Left lung (tissue), 10 donors: ENCODE data around the gene GCH1. TPM values are rescaled to one million over a fixed set of nuclear protein-coding genes. Genes with fewer than 3 reads are reported as not detected.
"Not testable (repeated sequence)": the region's sequence is repeated elsewhere in the genome, so short reads cannot be mapped to it uniquely, and the experiment has no call there.

Source experiments
- ATAC-seq: fragments of 200-7000 bp; cut with Tn5 transposase; one replicate; pipeline ENCODE4 v1.9.1; 2020; ENCODE audit warnings: moderate library complexity
- DNase-seq, 4 donors: peaks; one replicate each; pipeline ENCODE4 v3.0.0-alpha.2; 2013 to 2020
- H3K27ac ChIP-seq, 2 donors: fragments of 200-600 bp; sonication (generic) in 1 of 2; one replicate each; pipeline versions ENCODE4 v1.5.0 to v1.8.0; 2020 to 2021
- H3K27me3 ChIP-seq, 2 donors: fragments of 200-600 bp; sonication (generic) in 1 of 2; one replicate each; pipeline versions ENCODE4 v1.5.0 to v1.8.0; 2020 to 2021
- H3K36me3 ChIP-seq, 2 donors: fragments of 200-600 bp; sonication (generic) in 1 of 2; one replicate each; pipeline versions ENCODE4 v1.5.0 to v1.8.0; 2020 to 2021
- H3K4me1 ChIP-seq, 2 donors: fragments of 200-600 bp; one replicate each; pipeline ENCODE4 v1.8.0; 2021
- H3K4me3 ChIP-seq, 2 donors: fragments of 200-600 bp; sonication (generic) in 1 of 2; one replicate each; pipeline versions ENCODE4 v1.5.0 to v1.8.0; 2020 to 2021; ENCODE audit warnings: mild to moderate bottlenecking in 1 of 2
- H3K9me3 ChIP-seq, 2 donors: fragments of 200-600 bp; sonication (generic) in 1 of 2; one replicate each; pipeline versions ENCODE4 v1.5.0 to v1.8.0; 2020 to 2021
- CTCF ChIP-seq, 2 donors: fragments of 200-600 bp; sonication (generic) in 1 of 2; IDR thresholded peaks; one replicate each; pipeline versions ENCODE4 v1.5.0 to v1.8.0; 2021; ENCODE audit warnings: antibody characterized with exemption in 2 of 2
- intact Hi-C, 2 donors: fragments of 100-400 bp; cut with DNase I; formaldehyde crosslinking; loops; one replicate each; pipeline versions ENCODE4 v1.11.2 to v1.14.2; 2022
- polyA plus RNA-seq, 6 donors: library from polyadenylated mRNA; unstranded; fragments of 120-200 nt; gene quantifications; one replicate each; pipeline ENCODE4 v1.2.1, GENCODE V29; 2013; ENCODE audit not compliant: insufficient read length in 6 of 6
- total RNA-seq, 2 donors: library from RNA; stranded (reverse); fragmentation: NEBNext Ultra II Directional; extraction: Animal tissue kit (Norgen Biotek cat#: 25700); gene quantifications; one replicate each; pipeline ENCODE4 v1.2.1, GENCODE V29; 2021
- donor health status: DM: no; HTN: yes; CAD: no.
- donor health status: DM: no; HTN: no; CAD: no.

The GCH1 gene
- total and polyA plus RNA-seq, 8 donors: 5.2 to 22.8 (median 6.9) TPM

- no peaks in the 10 kb centered on the region for H3K36me3 ChIP-seq
- intact Hi-C loops: no loop called here
- no peak for TF ChIP-seq CTCF (IDR thresholded peaks at IDR 0.05)
- H3K27ac ChIP-seq: no peak overlapping the region
- H3K9me3 ChIP-seq: no peaks in the 10 kb centered on the region
- no peak for ATAC-seq
- H3K4me3 ChIP-seq: no peak overlapping the region
- no peak for DNase-seq
- peaks cover 0 to 9% of the 10 kb centered on the region in 2 donors for H3K4me1 ChIP-seq
- peaks cover 0 to 5% of the 10 kb centered on the region in 2 donors for H3K27me3 ChIP-seq
These were observed 98.0 kb downstream of the GCH1 start for GRCh38 chr14:54804538-54805041.

GRCh38 chr14:54803926-54804537 lies 98.6 kb downstream of the GCH1 start:
- no peak overlapping the region for H3K4me3 ChIP-seq
- intact Hi-C loops: no loop called here
- no peaks in the 10 kb centered on the region for H3K9me3 ChIP-seq
- H3K27ac ChIP-seq: no peak overlapping the region
- peaks cover 0 to 5% of the 10 kb centered on the region in 2 donors for H3K27me3 ChIP-seq
- H3K36me3 ChIP-seq: no peaks in the 10 kb centered on the region
- ATAC-seq: no peak
- no peak for DNase-seq
- TF ChIP-seq CTCF (IDR thresholded peaks at IDR 0.05): no peak
- peaks cover 0 to 9% of the 10 kb centered on the region in 2 donors for H3K4me1 ChIP-seq

GRCh38 chr14:54803396-54803795 lies 99.2 kb downstream of the GCH1 start:
- Histone ChIP-seq H3K4me1 (peaks cover 0 to 9% of the 10 kb centered on the region in 2 donors), H3K9me3 (no peaks in the 10 kb centered on the region), H3K4me3 (no peak overlapping the region), H3K36me3 (no peaks in the 10 kb centered on the region), H3K27ac (no peak overlapping the region), H3K27me3 (peaks cover 0 to 5% of the 10 kb centered on the region in 2 donors)
- no peak for DNase-seq
- ATAC-seq: no peak
- intact Hi-C loops: no loop called here
- TF ChIP-seq CTCF (IDR thresholded peaks at IDR 0.05): no peak

GRCh38 chr14:54801482-54801881 lies 101.1 kb downstream of the GCH1 start:
- ATAC-seq, H3K4me1 ChIP-seq, H3K4me3 ChIP-seq, H3K27me3 ChIP-seq, H3K27ac ChIP-seq, H3K9me3 ChIP-seq, H3K36me3 ChIP-seq, intact Hi-C loops, DNase-seq: not testable (repeated sequence)

- Histone ChIP-seq H3K27ac (no peak overlapping the region), H3K4me1 (no peaks in the 10 kb centered on the region), H3K9me3 (peaks cover 2 to 10% of the 10 kb centered on the region in 2 donors), H3K27me3 (no peaks in the 10 kb centered on the region), H3K36me3 (no peaks in the 10 kb centered on the region), H3K4me3 (no peak overlapping the region)
- no peak for TF ChIP-seq CTCF (IDR thresholded peaks at IDR 0.05)
- no peak for ATAC-seq
- DNase-seq: no peak
- intact Hi-C loops: no loop called here
These were observed 104.0 kb downstream of the GCH1 start for GRCh38 chr14:54798465-54799124.
